Sigmoid colon (tissue), 4 donors: ENCODE data around the gene METTL2A.

Experiments
- CTCF ChIP-seq, 4 experiments: fragments of 450-650 bp in 3 of 4; fragments of 200-600 bp in 1 of 4; IDR thresholded peaks; one replicate each; pipeline ENCODE4 v1.5.1; 2016 to 2019; ENCODE audit warnings: antibody characterized with exemption in 4 of 4, mild to moderate bottlenecking in 3 of 4, moderate library complexity in 2 of 4
- EP300 ChIP-seq, 4 donors: sonication (generic); formaldehyde crosslinking; IDR thresholded peaks; one replicate each; pipeline ENCODE4 v1.6.1; 2017; ENCODE audit warnings: antibody characterized with exemption in 4 of 4
- POLR2A ChIP-seq, 2 donors: fragments of 450-650 bp; IDR thresholded peaks; one replicate each; pipeline ENCODE4 v1.6.1; 2016; ENCODE audit warnings: antibody characterized with exemption in 2 of 2, mild to moderate bottlenecking in 2 of 2, moderate library complexity in 2 of 2
- POLR2AphosphoS5 ChIP-seq, 4 donors: sonication (generic); formaldehyde crosslinking; IDR thresholded peaks; one replicate each; pipeline ENCODE4 v1.6.1; 2017; ENCODE audit warnings: antibody characterized with exemption in 4 of 4

GRCh38 chr17:62398891-62399290 lies 24.8 kb upstream of the METTL2A start:
- TF ChIP-seq EP300 (IDR thresholded peaks at IDR 0.05) = no peak
- TF ChIP-seq CTCF (IDR thresholded peaks at IDR 0.05) = no peak
- TF ChIP-seq POLR2AphosphoS5 (IDR thresholded peaks at IDR 0.05) = no peak
- no peak for TF ChIP-seq POLR2A (IDR thresholded peaks at IDR 0.05)
